ENCODE results near the gene DRD2. TPM values are rescaled to one million over a fixed set of nuclear protein-coding genes. Genes with fewer than 3 reads are reported as not detected.

Gene DRD2
- total RNA-seq, 2 experiments from 2014 or later = not detected

GRCh38 chr11:113506461-113506860, 31.3 kb upstream of the DRD2 start:
- Mint-ChIP-seq H3K36me3 (ENCODE audit: low read depth) (no peaks in the 10 kb centered on the region), H3K27me3 (peaks cover 43% of the 10 kb centered on the region), H3K4me3 (no peak overlapping the region), H3K9me3 (no peaks in the 10 kb centered on the region), H3K27ac (no peak overlapping the region), H3K4me1 (ENCODE audit: low read depth) (no peaks in the 10 kb centered on the region)
- TF ChIP-seq CTCF (IDR thresholded peaks at IDR 0.05) = no peak
- ChIA-PET POLR2A (no interaction called here), CTCF (no interaction called here)
- Histone ChIP-seq H3K27me3 (ENCODE audit: control insufficient read depth in 1 of 2, insufficient read depth in 2 of 2, low read length in 2 of 2) (peaks cover 0 to 6% of the 10 kb centered on the region in 2 experiments), H3K27ac (ENCODE audit: low read depth in 1 of 2, low read length in 2 of 2) (no peak overlapping the region), H3K4me3 (ENCODE audit: low read length) (no peak overlapping the region), H3K36me3 (ENCODE audit: insufficient read depth, low read length) (no peaks in the 10 kb centered on the region), H3K4me1 (ENCODE audit: insufficient read depth, low read length) (no peaks in the 10 kb centered on the region), H3K9me3 (ENCODE audit: control insufficient read depth in 1 of 2, insufficient read depth in 1 of 2, low read length in 2 of 2) (no peaks in the 10 kb centered on the region)
- intact Hi-C loops (cut with DNase I, micrococcal nuclease) = no loop called here
- ATAC-seq (ENCODE audit: poor library complexity) = no peak
- no peak for DNase-seq

- no peaks in the 10 kb centered on the region for H3K9me3 ChIP-seq (ENCODE audit: control insufficient read depth in 1 of 2, insufficient read depth in 1 of 2, low read length in 2 of 2)
- H3K27me3 ChIP-seq (ENCODE audit: control insufficient read depth in 1 of 2, insufficient read depth in 2 of 2, low read length in 2 of 2) = peaks cover 0 to 6% of the 10 kb centered on the region in 2 experiments
- intact Hi-C loops (cut with DNase I, micrococcal nuclease) = no loop called here
- TF ChIP-seq CTCF (IDR thresholded peaks at IDR 0.05) = no peak
- ATAC-seq (ENCODE audit: poor library complexity) (no peak), DNase-seq (no peak)
- H3K4me3 ChIP-seq (ENCODE audit: low read length) = no peak overlapping the region
- ChIA-PET CTCF (no interaction called here), POLR2A (no interaction called here)
- Mint-ChIP-seq H3K9me3 (no peaks in the 10 kb centered on the region), H3K27me3 (peaks cover 48% of the 10 kb centered on the region), H3K27ac (no peak overlapping the region), H3K4me3 (no peak overlapping the region), H3K36me3 (ENCODE audit: low read depth) (no peaks in the 10 kb centered on the region), H3K4me1 (ENCODE audit: low read depth) (no peaks in the 10 kb centered on the region)
- no peaks in the 10 kb centered on the region for H3K4me1 ChIP-seq (ENCODE audit: insufficient read depth, low read length)
- H3K27ac ChIP-seq (ENCODE audit: low read depth in 1 of 2, low read length in 2 of 2) = no peak overlapping the region
- H3K36me3 ChIP-seq (ENCODE audit: insufficient read depth, low read length) = no peaks in the 10 kb centered on the region
Measured at GRCh38 chr11:113505541-113506375, 30.6 kb upstream of the DRD2 start.

- Mint-ChIP-seq H3K27me3 (peaks cover 50% of the 10 kb centered on the region), H3K4me3 (no peak overlapping the region), H3K27ac (no peak overlapping the region), H3K4me1 (ENCODE audit: low read depth) (no peaks in the 10 kb centered on the region), H3K36me3 (ENCODE audit: low read depth) (no peaks in the 10 kb centered on the region), H3K9me3 (no peaks in the 10 kb centered on the region)
- peaks cover 0 to 6% of the 10 kb centered on the region in 2 experiments for H3K27me3 ChIP-seq (ENCODE audit: control insufficient read depth in 1 of 2, insufficient read depth in 2 of 2, low read length in 2 of 2)
- intact Hi-C loops (cut with DNase I, micrococcal nuclease) = no loop called here
- TF ChIP-seq CTCF (IDR thresholded peaks at IDR 0.05) = no peak
- H3K27ac ChIP-seq (ENCODE audit: low read depth in 1 of 2, low read length in 2 of 2) = no peak overlapping the region
- no peak overlapping the region for H3K4me3 ChIP-seq (ENCODE audit: low read length)
- ChIA-PET POLR2A (no interaction called here), CTCF (no interaction called here)
- DNase-seq (no peak), ATAC-seq (ENCODE audit: poor library complexity) (no peak)
- H3K36me3 ChIP-seq (ENCODE audit: insufficient read depth, low read length) = no peaks in the 10 kb centered on the region
- H3K4me1 ChIP-seq (ENCODE audit: insufficient read depth, low read length) = no peaks in the 10 kb centered on the region
- H3K9me3 ChIP-seq (ENCODE audit: control insufficient read depth in 1 of 2, insufficient read depth in 1 of 2, low read length in 2 of 2) = no peaks in the 10 kb centered on the region
Measured at GRCh38 chr11:113505046-113505445, 29.8 kb upstream of the DRD2 start.

Measured in CD4-positive, alpha-beta T cell (primary cell).